ENCODE results near the gene MRPL43. TPM values are rescaled to one million over a fixed set of nuclear protein-coding genes. Genes with fewer than 3 reads are reported as not detected.
"Not testable (repeated sequence)": the region's sequence is repeated elsewhere in the genome, so short reads cannot be mapped to it uniquely, and the experiment has no call there.

The MRPL43 gene
- total RNA-seq, 1 donor from 2014 or later, result 74.7 TPM

DNA sequence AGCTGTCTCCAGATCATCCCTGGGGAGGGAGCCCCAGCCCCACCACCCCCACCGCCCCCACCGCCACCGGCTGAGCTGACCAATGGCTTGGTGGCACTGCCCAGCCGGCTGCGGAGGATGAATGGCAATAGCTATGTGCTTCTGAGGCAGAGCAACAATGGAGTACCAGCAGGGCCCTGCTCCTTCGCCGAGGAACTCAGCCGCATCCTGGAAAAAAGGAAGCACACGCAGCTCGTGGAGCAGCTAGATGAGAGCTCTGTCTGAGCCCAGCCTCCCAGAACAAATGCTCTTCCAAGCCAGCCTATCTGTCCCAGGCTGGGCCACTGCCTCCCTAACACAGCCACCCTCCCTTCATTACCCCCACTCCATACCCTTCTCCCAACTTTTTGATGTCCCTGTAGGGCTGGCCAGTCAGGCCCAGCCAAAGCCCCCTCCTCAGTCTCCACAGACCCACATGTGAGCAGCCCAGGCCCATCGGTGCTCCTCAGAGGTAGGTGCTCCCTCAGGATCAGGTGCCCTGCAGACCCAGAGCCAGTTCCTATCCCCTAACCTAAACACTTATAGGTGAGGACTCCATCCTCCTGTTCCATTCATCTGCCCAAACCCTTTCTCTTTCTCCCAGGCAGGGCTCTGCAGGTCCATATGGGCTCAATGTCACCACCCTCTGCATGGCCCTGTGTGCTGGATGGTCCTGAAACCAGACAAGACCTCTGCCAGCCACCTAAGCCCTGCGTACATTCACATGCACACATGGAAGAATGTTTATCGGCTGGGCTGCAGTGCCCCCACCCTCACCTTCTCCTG, 3.2 kb downstream of the MRPL43 start:
- DNase-seq (ENCODE audit: low spot score), result peak; percentile 23

DNA sequence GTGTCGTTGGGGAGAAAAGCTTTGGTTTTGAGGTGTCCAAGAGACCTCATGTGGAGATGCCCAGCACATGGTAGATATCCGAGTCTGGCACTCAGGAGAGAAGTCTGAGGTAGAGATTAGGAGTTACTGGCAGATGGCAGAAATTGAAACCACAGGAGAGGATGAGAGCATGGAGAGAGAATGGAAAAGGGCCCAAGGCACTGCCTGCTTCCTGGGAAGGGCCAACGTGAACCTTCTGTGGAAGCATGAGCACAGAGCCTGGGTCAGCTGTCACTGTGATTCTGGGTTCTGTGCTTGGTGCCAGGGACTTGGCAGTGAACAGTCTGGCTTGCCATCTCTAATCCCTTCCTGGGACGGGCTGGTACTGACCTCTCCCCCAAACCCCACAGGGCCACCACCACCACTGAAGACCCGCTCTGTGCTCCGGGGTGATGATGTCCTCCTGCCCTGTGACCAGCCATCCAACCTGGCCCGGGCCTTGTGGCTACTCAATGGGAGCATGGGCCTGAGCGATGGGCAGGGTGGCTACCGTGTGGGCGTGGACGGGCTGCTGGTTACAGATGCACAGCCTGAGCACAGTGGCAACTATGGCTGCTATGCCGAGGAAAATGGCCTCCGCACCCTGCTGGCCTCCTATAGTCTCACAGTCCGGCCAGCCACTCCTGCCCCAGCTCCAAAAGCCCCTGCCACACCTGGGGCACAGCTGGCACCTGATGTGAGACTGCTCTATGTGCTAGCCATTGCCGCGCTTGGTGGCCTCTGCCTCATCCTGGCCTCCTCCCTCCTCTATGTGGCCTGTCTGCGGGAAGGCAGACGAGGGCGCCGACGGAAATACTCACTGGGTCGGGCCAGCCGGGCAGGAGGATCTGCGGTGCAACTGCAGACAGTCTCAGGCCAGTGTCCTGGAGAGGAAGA, 4.1 kb downstream of the MRPL43 start:
- DNase-seq (ENCODE audit: low spot score), result no peak

DNA sequence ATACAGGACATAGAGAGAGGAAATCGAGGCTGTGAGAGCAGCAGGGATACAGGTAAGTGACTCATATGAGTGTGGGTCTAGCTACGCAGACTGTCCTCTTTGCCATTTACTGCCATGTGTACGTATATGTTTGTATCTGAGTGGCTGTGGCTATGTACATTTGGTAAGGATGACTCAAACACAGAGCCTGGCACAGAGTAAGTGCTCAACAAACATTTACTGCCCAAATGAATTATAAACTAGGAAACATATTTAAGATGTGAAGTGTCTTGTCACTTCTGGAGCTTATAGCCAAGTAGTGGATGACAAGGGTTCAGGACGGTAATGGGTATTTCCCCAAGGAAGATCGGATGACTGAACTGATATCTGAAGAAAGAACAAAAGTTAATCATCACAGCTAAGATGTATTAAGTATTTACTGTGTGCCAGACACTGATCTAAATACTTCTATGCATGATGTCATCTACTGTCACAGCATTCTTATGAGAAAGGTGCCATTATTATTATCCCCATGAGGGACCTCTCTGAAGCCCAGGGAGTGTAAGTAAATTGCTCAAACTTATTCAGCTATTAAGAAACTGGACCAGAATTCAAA, 6.0 kb downstream of the MRPL43 start:
- DNase-seq (ENCODE audit: low spot score), result no peak

DNA sequence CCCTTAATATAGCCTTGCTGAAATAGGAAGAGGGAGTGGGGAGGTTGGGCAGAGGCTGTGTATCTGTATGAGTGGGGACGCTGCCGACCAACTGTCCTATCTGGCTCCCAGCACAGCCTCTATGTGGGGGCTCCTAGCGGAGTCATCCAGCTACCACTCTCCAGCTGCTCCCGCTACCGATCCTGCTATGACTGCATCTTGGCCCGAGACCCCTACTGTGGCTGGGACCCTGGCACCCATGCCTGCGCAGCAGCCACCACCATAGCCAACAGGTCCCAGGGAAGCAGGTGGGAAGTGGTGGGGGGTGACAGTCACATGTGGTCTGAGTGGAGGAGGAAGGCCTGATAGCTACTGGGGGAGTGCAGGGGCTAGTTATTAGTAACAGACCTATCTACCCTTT, 6.6 kb downstream of the MRPL43 start:
- no peak for DNase-seq (ENCODE audit: low spot score)

DNA sequence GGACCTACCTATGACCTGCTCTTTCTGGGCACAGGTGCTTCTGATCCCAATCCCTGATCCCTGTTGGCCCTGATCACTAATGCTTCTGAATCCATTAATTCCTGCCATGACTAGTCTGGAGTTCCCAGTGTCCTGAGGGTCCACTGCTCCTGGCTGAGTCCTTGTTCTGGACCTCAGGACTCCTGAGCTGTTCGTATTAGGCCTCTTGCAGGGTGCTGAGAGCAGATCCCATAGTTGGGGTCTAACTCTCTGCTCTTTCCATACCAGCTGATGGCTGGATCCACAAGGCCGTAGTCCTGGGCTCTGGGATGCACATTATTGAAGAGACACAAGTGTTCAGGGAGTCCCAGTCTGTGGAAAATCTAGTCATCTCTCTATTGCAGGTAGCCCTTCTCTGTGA, 7.0 kb downstream of the MRPL43 start:
- DNase-seq (ENCODE audit: low spot score), result no peak

DNA sequence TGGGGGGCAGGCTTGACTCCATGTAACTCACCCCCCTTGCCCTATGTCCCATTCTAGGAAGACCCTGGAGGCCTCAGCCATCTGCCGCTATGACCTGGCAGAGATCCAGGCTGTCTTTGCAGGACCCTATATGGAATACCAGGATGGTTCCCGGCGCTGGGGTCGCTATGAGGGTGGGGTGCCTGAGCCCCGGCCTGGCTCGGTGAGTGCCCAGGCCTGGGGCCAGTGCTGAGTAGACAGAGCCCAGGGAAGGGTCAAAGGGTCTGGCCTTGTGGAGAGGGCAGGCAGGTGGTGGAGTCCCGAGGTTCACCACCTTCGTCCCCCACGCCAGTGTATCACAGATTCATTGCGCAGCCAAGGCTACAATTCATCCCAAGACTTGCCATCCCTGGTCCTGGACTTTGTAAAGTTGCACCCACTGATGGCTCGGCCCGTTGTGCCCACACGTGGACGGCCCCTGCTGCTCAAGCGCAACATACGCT, 7.5 kb downstream of the MRPL43 start:
- DNase-seq (ENCODE audit: low spot score), result no peak

DNA sequence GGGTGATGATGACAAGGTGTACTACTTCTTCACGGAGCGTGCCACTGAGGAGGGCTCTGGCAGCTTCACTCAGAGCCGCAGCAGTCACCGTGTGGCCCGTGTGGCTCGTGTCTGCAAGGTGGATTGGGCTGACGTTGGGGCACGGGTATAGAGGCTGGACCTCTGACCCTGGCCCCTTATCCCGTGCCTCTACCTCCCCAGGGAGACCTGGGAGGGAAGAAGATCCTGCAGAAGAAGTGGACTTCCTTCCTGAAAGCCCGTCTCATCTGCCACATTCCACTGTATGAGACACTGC, 8.4 kb downstream of the MRPL43 start:
- DNase-seq (ENCODE audit: low spot score), result no peak

DNA sequence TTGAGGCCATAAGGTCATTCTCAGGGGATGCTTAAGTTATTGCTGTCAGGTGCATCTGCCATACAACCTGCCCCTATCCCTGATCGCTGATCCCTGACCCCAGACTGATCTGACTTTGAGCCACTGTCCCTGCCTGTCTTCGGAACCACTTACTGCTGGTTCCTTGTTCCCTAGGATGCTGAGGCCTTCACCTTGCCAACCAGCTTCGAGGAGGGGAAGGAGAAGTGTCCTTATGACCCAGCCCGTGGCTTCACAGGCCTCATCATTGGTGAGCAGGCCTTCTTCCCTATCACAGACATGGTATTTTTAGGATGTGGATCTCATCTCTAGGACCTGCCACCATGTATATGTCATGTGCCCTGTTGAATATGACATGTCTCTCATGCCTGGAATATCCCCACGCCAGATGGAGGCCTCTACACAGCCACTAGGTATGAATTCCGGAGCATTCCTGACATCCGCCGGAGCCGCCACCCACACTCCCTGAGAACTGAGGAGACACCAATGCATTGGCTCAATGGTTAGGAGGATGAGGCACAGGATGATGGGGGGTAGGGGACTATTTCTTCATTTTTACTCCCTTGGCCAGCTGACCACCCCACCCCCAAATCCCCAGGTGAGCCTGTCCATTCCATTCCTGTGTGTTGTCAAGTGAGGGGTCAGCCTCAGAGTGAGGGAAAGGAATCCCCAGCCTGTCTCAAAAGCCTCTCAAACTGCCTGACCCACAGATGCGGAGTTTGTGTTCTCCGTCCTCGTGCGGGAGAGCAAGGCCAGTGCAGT, 9.0 kb downstream of the MRPL43 start:
- DNase-seq (ENCODE audit: low spot score), result no peak

DNA sequence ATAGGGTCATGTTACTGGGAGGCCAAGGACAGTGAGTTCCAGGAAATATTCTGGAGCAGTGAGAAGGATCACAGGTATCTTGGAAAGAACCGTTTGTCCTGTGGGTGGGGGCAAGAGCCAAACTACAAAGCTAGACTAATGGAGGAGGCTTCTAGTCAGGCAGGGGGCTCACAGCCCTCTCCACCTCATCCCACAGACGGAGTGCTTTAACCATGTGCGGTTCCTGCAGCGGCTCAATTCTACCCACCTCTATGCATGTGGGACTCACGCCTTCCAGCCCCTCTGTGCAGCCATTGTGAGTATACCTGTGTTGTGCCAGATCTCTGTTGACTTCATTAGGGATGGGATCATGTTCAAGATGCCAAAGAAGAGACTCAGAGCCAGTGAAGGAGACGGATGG, 9.9 kb downstream of the MRPL43 start:
- DNase-seq (ENCODE audit: low spot score), result no peak

DNA sequence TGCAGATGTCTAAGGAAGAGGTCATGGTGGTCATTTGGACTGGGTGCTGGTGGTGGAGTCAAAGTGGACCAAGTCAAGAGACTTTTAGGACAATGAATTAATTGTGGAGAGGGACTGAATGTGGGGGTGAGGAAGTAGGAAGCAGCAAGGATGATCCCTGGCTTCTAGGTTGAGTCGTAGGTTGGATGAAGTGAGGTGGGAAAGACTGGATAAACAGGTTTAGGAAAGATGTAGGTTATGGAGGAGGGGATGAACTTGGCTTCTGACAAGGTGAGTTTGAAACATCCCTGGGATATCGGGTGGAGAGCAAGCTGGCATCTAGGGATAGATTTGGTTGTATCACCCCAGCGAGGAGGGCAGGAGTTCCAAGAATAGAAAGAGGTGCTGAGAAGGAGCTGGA, 10.4 kb downstream of the MRPL43 start:
- no peak for DNase-seq (ENCODE audit: low spot score)

DNA sequence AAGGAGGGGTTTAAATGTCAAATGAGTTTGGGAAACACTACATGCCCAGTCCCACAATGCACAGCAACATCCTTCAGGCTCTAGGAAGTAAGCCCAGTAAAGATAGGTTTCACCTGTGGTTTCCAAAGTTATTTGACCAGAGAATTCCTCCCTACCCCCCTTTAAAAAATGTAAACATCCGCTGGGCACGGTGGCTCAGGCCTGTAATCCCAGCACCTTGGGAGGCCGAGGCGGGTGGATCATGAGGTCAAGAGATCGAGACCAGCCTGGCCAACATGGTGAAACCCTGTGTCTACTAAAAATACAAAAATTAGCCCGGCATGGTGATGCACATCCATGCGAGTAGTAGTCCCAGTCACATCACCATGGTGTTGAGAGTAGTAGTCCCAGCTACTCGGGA, 11.9 kb downstream of the MRPL43 start:
- DNase-seq (ENCODE audit: low spot score), result not testable (repeated sequence)

DNA sequence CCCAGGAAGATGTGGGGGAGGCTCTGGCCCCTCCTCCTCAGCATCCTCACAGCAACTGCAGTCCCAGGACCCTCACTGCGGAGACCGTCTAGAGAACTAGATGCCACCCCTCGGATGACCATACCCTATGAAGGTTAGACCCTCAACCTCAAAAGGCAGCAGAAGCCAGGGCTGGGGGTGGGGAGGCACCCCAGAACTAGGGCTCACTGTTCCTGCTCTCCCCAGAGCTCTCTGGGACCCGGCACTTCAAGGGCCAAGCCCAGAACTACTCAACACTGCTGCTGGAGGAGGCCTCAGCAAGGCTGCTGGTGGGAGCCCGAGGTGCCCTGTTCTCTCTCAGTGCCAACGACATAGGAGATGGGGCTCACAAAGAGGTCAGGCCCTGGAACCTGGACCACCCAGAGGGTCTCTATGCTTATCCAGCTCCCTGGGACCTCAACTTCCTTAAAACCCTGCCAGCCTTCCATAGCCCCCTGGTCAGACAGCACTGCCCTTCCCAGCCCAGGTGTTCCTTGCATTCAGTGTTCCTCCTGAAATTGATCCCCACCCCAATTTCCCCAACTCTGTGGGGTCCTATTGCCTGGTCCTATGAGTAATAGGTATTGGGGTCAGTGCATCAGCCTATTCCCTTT, 14.3 kb downstream of the MRPL43 start:
- DNase-seq (ENCODE audit: low spot score), result no peak

DNA sequence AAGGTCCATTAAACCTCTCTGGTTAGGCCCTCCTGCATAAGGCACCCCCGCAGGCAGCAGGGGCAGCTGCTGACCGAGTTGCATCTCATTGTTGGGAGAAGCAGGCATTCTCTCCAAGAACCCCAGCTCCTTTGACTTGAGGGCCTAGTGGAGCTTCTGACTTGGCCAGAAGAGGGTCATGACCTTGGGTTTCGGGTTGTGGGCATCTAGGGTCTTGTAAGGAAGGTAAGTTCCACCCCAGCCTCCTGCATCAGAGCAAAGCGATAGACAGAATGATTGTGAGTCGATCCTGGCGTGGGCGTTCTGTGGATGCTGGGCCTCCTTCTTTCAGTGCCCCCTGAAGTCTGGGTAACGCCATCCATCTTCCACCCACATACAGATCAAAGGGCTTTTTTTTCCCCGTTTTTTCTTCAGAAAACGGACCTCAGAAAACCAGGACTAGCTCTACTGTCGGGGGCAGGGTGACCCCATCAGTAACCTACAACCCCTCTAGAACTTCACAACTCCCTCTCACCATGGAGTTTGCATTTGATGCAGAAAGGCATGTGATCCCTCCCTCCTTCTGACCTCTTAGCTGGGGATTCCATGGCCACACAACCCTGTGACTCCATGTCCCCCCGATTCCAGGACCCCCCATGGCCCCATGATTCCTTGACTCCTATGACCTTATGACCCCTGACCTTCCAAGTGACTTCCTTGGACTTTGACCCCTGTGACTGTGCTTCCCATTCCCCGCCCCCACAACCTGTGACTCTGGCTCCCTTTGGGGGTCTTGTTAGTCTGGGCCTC, 15.0 kb downstream of the MRPL43 start:
- DNase-seq (ENCODE audit: low spot score), result no peak

DNA sequence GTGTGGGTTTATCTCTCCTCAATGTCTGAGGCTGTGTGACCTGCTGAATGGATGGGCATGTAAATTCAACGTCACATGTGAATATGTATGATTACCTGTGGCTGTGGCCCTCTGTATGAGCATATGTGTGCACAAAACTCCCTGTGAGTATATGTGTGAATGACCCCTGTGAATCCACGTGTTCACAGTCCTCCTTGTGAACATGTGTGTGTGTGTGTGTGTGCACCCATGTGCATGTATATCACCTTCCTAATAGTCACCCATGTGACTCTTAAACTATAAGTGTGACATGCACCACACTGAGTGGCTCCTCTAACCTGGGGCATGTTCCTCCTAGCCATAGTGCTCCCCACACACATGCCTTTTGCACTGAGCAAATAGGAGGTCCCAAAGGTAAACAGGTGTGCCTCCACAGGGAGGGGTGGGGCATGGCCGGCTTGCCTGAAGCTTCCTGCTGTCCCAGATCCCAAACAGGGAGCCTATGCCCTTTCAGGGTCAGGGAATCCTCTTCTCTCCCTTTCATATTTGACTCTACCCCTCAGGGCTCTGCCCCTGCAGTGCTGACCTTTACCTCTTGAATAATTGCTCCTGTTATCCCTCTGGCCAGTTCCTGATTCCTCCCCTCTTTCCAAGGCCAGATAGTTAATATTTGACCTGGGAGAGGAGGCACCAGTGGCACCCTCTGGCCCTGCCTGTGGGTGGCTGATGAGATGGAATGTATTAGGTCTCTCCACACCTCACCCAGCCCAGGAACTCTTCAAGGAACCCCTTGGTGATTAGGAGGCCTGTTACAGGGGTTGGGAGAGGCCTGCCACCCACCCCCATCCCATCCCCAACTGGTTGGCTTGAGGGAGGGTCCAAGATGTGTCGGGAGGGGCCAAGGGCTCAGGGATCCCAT, 16.1 kb downstream of the MRPL43 start:
- no peak for DNase-seq (ENCODE audit: low spot score)

DNA sequence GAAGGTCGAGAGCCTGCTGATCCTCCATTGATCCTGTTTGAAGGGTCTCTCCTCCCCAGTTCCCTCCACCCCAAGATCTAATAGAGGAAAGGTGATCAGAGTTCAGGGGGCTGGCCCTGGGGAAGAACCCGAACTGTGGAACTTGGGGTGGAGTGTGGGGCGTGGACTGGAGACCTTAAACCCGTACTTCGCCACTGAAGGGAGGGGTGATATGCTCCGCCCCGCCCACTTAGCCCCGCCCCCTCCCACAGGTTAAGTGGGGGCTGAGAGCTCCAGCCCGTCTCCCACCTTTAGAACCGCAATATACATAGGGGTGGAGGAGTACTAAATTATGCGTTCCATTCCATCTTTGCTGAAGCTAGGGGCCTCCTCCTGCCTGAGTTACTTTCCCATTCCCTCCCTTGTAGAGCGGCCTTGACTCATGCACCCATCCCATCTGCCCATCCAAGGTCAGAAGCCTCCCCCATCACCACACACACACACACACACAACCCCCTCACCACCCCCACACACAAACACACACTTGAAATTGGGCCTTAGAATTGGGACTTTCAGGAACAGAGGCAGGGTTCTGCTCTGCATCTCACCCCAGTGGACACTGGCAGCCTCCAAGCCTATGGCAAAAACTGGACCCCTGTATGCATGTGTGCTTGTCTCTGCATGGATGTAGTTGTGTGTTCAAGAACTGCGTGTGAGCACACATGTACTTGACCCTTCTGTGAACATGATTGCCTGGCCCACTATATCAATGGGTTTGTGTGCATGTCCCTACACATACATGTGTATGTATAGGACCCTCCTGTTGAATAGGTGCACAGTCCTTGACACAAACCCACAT, 17.0 kb downstream of the MRPL43 start:
- DNase-seq (ENCODE audit: low spot score), result no peak

DNA sequence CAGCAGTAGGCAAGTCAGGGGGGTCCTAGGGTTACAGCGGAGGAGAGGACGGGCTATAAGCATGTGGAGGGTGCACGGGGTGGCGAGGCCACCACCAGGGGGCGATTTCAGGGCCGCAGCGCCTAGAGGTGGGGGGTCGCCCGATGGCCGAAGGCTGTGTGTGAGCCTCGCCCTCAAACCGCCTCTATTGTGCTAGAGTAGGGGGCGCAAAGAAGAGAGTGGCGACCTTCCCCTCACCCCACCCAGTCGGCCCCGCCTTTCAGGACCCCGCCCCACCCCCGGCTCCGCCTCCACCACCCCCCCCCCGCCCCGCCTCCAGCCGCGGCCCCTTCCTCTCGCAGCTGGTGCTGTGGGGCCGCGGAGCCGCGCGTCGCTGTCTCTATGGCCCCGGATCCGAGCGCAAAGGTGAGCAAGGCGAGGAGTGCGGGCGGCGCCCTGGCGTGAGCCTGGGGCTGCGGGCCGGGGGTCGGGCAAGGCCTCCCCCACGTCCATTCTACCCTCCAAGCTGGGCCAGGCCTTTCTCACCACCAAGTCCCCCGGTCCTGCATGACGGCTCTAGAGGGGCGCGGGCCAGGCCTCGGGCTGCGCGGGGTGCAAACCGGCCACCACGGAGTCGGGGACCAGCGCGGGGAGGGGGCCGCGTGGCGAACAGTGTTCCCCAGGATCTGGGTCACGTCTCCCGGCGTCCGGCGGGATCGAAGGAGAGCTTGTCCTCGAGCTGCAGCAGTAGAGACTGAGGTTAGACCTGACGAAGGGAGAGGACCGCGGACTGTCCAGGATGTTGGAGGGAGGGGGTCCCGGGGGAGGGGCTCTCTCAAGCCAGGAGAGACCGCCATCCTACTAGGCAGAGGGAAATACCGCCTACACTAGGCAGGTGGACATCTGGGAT, 17.9 kb downstream of the MRPL43 start, which contains the start of gene SEMA4G:
Gene SEMA4G (plus strand): TSS at position 318 of the 889 bp plus-strand sequence. CDS start 3,409 bp downstream, outside the sequence.
- DNase-seq (ENCODE audit: low spot score), result no peak

DNA sequence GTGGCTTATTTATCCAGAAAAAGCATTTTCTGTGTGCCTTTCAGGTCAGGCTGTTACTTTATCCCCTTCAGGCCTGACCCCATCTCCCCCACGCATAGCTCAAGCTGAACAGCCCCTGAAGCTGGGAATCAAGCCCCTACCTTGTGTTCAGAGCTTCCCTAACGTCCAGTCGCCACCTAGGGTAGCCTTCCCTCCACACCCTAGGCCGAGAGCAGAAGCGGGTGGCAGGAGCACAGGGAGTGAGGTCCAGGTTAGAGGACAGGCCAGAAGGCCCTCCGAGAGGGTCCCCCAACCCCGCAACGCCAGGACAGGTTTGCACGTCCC, 18.5 kb downstream of the MRPL43 start:
- no peak for DNase-seq (ENCODE audit: low spot score)

Measured in ureter (tissue), 1 donor.